GM23338 (cell line): ENCODE results near the gene L3MBTL4. TPM values are rescaled to one million over a fixed set of nuclear protein-coding genes. Genes with fewer than 3 reads are reported as not detected.

Experiments
- ATAC-seq: fragments of 200-7000 bp; cut with Tn5 transposase; 3 replicates; pipeline ENCODE4 v1.9.1; 2020
- DNase-seq: peaks from one replicate; pipeline ENCODE4 v3.0.0-alpha.2; 2015; ENCODE audit warnings: low spot score
- H2AFZ ChIP-seq: fragments of 200-600 bp; sonication (generic); 2 replicates; pipeline ENCODE4 v1.8.0; 2016; ENCODE audit warnings: antibody characterized with exemption, mild to moderate bottlenecking, moderate library complexity
- H3F3A ChIP-seq: fragments of 200-600 bp; sonication (generic); replicated peaks from 2 replicates; pipeline ENCODE4 v1.8.0; 2017; ENCODE audit warnings: antibody characterized with exemption, mixed run types, low read depth
- H3K27ac ChIP-seq: fragments of 200-600 bp; sonication (generic); 2 replicates; pipeline ENCODE4 v1.6.1; 2016; ENCODE audit warnings: low read depth
- H3K27me3 ChIP-seq: fragments of 200-600 bp; sonication (generic); 2 replicates; pipeline ENCODE4 v1.8.0; 2016; ENCODE audit warnings: mild to moderate bottlenecking, mixed run types, moderate library complexity; ENCODE audit not compliant: insufficient read depth
- H3K36me3 ChIP-seq: fragments of 200-600 bp; sonication (generic); 2 replicates; pipeline ENCODE4 v1.8.0; 2016; ENCODE audit warnings: mild to moderate bottlenecking; ENCODE audit not compliant: insufficient read depth
- H3K4me1 ChIP-seq: fragments of 200-600 bp; sonication (generic); 2 replicates; pipeline ENCODE4 v1.8.0; 2016; ENCODE audit warnings: mild to moderate bottlenecking, moderate library complexity; ENCODE audit not compliant: insufficient read depth
- H3K4me2 ChIP-seq: fragments of 200-600 bp; sonication (generic); 2 replicates; pipeline ENCODE4 v1.7.1; 2017; ENCODE audit warnings: mixed run types
- H3K4me3 ChIP-seq: fragments of 200-600 bp; sonication (generic); 2 replicates; pipeline ENCODE4 v1.6.1; 2016; ENCODE audit warnings: mixed run types
- H3K79me2 ChIP-seq: fragments of 200-600 bp; sonication (generic); replicated peaks from 2 replicates; pipeline ENCODE4 v1.8.0; 2017; ENCODE audit warnings: mild to moderate bottlenecking; ENCODE audit not compliant: insufficient read depth
- H3K9me2 ChIP-seq: fragments of 200-600 bp; sonication (generic); 2 replicates; pipeline ENCODE4 v1.8.0; 2017; ENCODE audit not compliant: insufficient read depth
- H4K20me1 ChIP-seq: fragments of 200-600 bp; sonication (generic); replicated peaks from 2 replicates; pipeline ENCODE4 v1.8.0; 2017; ENCODE audit warnings: mild to moderate bottlenecking; ENCODE audit not compliant: insufficient read depth
- H3K27ac Mint-ChIP-seq: 2 replicates; pipeline ENCODE4 v1.8.0; 2020; ENCODE audit warnings: inconsistent platforms, mild to moderate bottlenecking, moderate library complexity, mixed read lengths
- H3K27me3 Mint-ChIP-seq: 3 replicates; pipeline ENCODE4 v1.8.0; 2022; ENCODE audit warnings: low read depth, mild to moderate bottlenecking, moderate library complexity, mixed read lengths, inconsistent platforms; ENCODE audit not compliant: insufficient read depth, poor library complexity
- H3K36me3 Mint-ChIP-seq: 3 replicates; pipeline ENCODE4 v1.8.0; 2021; ENCODE audit warnings: low read depth, mild to moderate bottlenecking, inconsistent platforms, moderate library complexity, mixed read lengths
- H3K4me1 Mint-ChIP-seq: 3 replicates; pipeline ENCODE4 v1.8.0; 2020; ENCODE audit warnings: mild to moderate bottlenecking, inconsistent platforms, mixed read lengths
- H3K4me3 Mint-ChIP-seq: 3 replicates; pipeline ENCODE4 v1.8.0; 2021; ENCODE audit warnings: moderate library complexity, mild to moderate bottlenecking, inconsistent platforms, mixed read lengths
- H3K9me3 Mint-ChIP-seq: 3 replicates; pipeline ENCODE4 v1.8.0; 2020; ENCODE audit warnings: moderate library complexity, mild to moderate bottlenecking, inconsistent platforms, mixed read lengths
- CREB1 ChIP-seq: fragments of 250-450 bp; sonication (Bioruptor Pico); IDR thresholded peaks from 2 replicates; pipeline ENCODE4 v1.5.0; 2020; ENCODE audit warnings: low read depth, mild to moderate bottlenecking, moderate library complexity
- EZH2 ChIP-seq: fragments of 200-600 bp; sonication (generic); IDR thresholded peaks from one replicate; pipeline ENCODE4 v1.8.0; 2017; ENCODE audit warnings: antibody characterized with exemption, mild to moderate bottlenecking, low read depth; ENCODE audit not compliant: unreplicated experiment
- EZH2phosphoT487 ChIP-seq: fragments of 200-600 bp; sonication (generic); IDR thresholded peaks from one replicate; pipeline ENCODE4 v1.8.1; 2018; ENCODE audit warnings: antibody characterized with exemption; ENCODE audit not compliant: unreplicated experiment
- JUNB ChIP-seq: IDR thresholded peaks from one replicate; pipeline ENCODE4 v1.6.1; 2016; ENCODE audit warnings: antibody characterized with exemption; ENCODE audit not compliant: unreplicated experiment
- NANOG ChIP-seq: IDR thresholded peaks from 2 replicates; pipeline ENCODE4 v1.6.1; 2016; ENCODE audit warnings: antibody characterized with exemption, borderline replicate concordance
- POLR2AphosphoS5 ChIP-seq: IDR thresholded peaks from 2 replicates; pipeline ENCODE4 v1.6.1; 2016; ENCODE audit warnings: antibody characterized with exemption, low read depth
- STAT1 ChIP-seq: IDR thresholded peaks from one replicate; pipeline ENCODE4 v1.6.1; 2016; ENCODE audit warnings: antibody characterized with exemption; ENCODE audit not compliant: unreplicated experiment
- ZNF114 ChIP-seq: fragments of 250-450 bp; sonication (Bioruptor Pico); IDR thresholded peaks from 2 replicates; pipeline ENCODE4 v1.5.0; 2020; ENCODE audit warnings: mild to moderate bottlenecking, moderate library complexity
- ZNF331 ChIP-seq: fragments of 250-450 bp; sonication (Bioruptor Pico); IDR thresholded peaks from 2 replicates; pipeline ENCODE4 v1.5.0; 2020; ENCODE audit warnings: low read depth, mild to moderate bottlenecking, moderate library complexity
- polyA plus RNA-seq: library from polyadenylated mRNA; unstranded; fragments of >200 nt; fragmentation: Nextera tagmentation; extraction: Ambion mirVana; gene quantifications from 2 replicates; pipeline ENCODE4 v1.2.1, GENCODE V29; 2016
- total RNA-seq: library from RNA; depleted of rRNA; stranded (reverse); fragments of >200 nt; shearing (Covaris generic); gene quantifications from 2 replicates; pipeline ENCODE4 v1.2.3, GENCODE V29; 2014
- TF ChIP-seq, protein P1 (sequence below): fragments of 250-450 bp; sonication (Bioruptor Pico); IDR thresholded peaks from 2 replicates; pipeline ENCODE4 v1.5.0; 2020; ENCODE audit warnings: mild to moderate bottlenecking, moderate library complexity
- TF ChIP-seq, protein P2 (sequence below): IDR thresholded peaks from 2 replicates; pipeline ENCODE4 v1.6.1; 2016; ENCODE audit warnings: antibody characterized with exemption
- TF ChIP-seq, protein P3 (sequence below), 2 experiments: fragments of 200-600 bp in 1 of 2; sonication (generic) in 1 of 2; conservative IDR thresholded peaks; 2 replicates each; pipeline versions ENCODE4 v1.5.1 to v1.6.1; 2016 to 2017; ENCODE audit warnings: antibody characterized with exemption in 2 of 2, low read depth in 2 of 2, mild to moderate bottlenecking in 2 of 2, moderate library complexity in 1 of 2

L3MBTL4 gene
- total and polyA plus RNA-seq, 2 experiments from 2014 or later: 0.48 to 2.8 TPM

DNA sequence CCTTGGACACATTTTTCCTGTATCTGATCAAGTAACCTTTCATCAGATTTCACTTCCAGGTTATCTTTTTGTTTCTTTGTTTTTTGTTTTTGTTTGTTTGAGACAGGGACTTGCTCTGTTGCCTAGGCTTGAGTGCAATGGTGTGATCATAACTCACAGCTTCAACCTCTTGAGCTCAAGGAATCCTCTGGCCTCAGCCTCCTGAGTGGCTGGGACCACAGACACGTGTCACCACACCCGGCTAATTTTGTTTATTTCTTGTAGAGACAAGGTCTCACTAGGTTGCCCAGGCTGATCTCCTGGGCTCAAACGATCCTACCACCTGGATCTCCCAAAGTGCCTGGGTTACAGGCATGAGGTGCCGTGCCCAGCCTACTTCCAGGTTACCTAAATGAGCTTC, 124.9 kb downstream of the L3MBTL4 start (continued):
- TF ChIP-seq, protein P1, sequence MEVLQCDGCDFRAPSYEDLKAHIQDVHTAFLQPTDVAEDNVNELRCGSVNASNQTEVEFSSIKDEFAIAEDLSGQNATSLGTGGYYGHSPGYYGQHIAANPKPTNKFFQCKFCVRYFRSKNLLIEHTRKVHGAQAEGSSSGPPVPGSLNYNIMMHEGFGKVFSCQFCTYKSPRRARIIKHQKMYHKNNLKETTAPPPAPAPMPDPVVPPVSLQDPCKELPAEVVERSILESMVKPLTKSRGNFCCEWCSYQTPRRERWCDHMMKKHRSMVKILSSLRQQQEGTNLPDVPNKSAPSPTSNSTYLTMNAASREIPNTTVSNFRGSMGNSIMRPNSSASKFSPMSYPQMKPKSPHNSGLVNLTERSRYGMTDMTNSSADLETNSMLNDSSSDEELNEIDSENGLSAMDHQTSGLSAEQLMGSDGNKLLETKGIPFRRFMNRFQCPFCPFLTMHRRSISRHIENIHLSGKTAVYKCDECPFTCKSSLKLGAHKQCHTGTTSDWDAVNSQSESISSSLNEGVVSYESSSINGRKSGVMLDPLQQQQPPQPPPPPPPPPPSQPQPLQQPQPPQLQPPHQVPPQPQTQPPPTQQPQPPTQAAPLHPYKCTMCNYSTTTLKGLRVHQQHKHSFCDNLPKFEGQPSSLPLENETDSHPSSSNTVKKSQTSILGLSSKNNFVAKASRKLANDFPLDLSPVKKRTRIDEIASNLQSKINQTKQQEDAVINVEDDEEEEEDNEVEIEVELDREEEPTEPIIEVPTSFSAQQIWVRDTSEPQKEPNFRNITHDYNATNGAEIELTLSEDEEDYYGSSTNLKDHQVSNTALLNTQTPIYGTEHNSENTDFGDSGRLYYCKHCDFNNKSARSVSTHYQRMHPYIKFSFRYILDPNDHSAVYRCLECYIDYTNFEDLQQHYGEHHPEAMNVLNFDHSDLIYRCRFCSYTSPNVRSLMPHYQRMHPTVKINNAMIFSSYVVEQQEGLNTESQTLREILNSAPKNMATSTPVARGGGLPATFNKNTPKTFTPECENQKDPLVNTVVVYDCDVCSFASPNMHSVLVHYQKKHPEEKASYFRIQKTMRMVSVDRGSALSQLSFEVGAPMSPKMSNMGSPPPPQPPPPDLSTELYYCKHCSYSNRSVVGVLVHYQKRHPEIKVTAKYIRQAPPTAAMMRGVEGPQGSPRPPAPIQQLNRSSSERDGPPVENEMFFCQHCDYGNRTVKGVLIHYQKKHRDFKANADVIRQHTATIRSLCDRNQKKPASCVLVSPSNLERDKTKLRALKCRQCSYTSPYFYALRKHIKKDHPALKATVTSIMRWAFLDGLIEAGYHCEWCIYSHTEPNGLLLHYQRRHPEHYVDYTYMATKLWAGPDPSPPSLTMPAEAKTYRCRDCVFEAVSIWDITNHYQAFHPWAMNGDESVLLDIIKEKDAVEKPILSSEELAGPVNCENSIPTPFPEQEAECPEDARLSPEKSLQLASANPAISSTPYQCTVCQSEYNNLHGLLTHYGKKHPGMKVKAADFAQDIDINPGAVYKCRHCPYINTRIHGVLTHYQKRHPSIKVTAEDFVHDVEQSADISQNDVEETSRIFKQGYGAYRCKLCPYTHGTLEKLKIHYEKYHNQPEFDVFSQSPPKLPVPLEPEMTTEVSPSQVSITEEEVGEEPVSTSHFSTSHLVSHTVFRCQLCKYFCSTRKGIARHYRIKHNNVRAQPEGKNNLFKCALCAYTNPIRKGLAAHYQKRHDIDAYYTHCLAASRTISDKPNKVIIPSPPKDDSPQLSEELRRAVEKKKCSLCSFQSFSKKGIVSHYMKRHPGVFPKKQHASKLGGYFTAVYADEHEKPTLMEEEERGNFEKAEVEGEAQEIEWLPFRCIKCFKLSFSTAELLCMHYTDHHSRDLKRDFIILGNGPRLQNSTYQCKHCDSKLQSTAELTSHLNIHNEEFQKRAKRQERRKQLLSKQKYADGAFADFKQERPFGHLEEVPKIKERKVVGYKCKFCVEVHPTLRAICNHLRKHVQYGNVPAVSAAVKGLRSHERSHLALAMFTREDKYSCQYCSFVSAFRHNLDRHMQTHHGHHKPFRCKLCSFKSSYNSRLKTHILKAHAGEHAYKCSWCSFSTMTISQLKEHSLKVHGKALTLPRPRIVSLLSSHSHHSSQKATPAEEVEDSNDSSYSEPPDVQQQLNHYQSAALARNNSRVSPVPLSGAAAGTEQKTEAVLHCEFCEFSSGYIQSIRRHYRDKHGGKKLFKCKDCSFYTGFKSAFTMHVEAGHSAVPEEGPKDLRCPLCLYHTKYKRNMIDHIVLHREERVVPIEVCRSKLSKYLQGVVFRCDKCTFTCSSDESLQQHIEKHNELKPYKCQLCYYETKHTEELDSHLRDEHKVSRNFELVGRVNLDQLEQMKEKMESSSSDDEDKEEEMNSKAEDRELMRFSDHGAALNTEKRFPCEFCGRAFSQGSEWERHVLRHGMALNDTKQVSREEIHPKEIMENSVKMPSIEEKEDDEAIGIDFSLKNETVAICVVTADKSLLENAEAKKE (CRISPR knock-in tag): no peak
- TF ChIP-seq EZH2 (no peak), CREB1 (no peak), EZH2phosphoT487 (no peak)
- TF ChIP-seq, protein P2, sequence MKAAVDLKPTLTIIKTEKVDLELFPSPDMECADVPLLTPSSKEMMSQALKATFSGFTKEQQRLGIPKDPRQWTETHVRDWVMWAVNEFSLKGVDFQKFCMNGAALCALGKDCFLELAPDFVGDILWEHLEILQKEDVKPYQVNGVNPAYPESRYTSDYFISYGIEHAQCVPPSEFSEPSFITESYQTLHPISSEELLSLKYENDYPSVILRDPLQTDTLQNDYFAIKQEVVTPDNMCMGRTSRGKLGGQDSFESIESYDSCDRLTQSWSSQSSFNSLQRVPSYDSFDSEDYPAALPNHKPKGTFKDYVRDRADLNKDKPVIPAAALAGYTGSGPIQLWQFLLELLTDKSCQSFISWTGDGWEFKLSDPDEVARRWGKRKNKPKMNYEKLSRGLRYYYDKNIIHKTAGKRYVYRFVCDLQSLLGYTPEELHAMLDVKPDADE: no peak

DNA sequence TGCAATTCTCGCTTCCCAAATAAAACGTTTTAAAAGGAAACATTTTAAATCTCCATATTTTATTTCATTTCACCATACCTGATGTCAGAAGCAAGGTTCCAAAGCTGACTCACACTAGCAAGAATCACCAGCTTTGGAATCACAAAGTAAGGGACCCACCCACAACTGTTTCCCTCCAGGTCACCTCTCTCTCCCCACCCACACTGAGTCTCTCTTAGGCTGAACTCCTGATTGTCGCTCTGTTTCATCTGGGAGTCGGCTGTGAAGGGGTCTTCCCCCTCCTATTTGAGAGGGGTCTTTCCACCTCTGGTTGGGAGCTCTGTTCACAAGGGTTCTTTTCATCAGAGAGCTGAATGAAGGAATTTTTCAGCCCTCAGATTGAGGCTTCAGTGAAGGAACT, 128.1 kb downstream of the L3MBTL4 start:
- peaks cover 7% of the 10 kb centered on the region for H3K27me3 Mint-ChIP-seq
- peaks cover 7% of the 10 kb centered on the region for H3K4me1 Mint-ChIP-seq
- Histone ChIP-seq H3K4me1 (peaks cover 9% of the 10 kb centered on the region; the same call in 1 of the 2 replicates), H3K79me2 (no peaks in the 10 kb centered on the region), H3K27me3 (no peaks in the 10 kb centered on the region), H4K20me1 (no peaks in the 10 kb centered on the region), H3K36me3 (no peaks in the 10 kb centered on the region), H3K4me3 (no peak overlapping the region), H2AFZ (no peak overlapping the region), H3F3A (no peaks in the 10 kb centered on the region), H3K4me2 (no peak overlapping the region), H3K9me2 (no peaks in the 10 kb centered on the region), H3K27ac (no peak overlapping the region)
- no peaks in the 10 kb centered on the region for H3K36me3 Mint-ChIP-seq
- DNase-seq: no peak
- ATAC-seq: no peak
- no peaks in the 10 kb centered on the region for H3K9me3 Mint-ChIP-seq
- H3K4me3 Mint-ChIP-seq: no peak overlapping the region
- H3K27ac Mint-ChIP-seq: peak overlapping the region; percentile 68
- TF ChIP-seq ZNF114 (CRISPR knock-in tag) (no peak), POLR2AphosphoS5 (no peak), JUNB (no peak), STAT1 (no peak), EZH2phosphoT487 (no peak), NANOG (no peak), CREB1 (no peak), EZH2 (no peak), ZNF331 (CRISPR knock-in tag) (no peak)
- TF ChIP-seq, protein P2: no peak
- TF ChIP-seq, protein P3, sequence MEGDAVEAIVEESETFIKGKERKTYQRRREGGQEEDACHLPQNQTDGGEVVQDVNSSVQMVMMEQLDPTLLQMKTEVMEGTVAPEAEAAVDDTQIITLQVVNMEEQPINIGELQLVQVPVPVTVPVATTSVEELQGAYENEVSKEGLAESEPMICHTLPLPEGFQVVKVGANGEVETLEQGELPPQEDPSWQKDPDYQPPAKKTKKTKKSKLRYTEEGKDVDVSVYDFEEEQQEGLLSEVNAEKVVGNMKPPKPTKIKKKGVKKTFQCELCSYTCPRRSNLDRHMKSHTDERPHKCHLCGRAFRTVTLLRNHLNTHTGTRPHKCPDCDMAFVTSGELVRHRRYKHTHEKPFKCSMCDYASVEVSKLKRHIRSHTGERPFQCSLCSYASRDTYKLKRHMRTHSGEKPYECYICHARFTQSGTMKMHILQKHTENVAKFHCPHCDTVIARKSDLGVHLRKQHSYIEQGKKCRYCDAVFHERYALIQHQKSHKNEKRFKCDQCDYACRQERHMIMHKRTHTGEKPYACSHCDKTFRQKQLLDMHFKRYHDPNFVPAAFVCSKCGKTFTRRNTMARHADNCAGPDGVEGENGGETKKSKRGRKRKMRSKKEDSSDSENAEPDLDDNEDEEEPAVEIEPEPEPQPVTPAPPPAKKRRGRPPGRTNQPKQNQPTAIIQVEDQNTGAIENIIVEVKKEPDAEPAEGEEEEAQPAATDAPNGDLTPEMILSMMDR (conservative IDR thresholded peaks at IDR 0.05; ENCODE audit: low read depth in 2 of 2): no peak
